Hepatic stellate cell (primary cell): ENCODE data around the gene BSPH1.
"Not testable (repeated sequence)": the region's sequence is repeated elsewhere in the genome, so short reads cannot be mapped to it uniquely, and the experiment has no call there.

Experiments
- DNase-seq: peaks from one replicate; pipeline ENCODE4 v3.0.0; 2011; ENCODE audit warnings: low spot score

BSPH1 gene

GRCh38 chr19:47920107-47920506 is 71.9 kb downstream of the BSPH1 start:
- not testable (repeated sequence) for DNase-seq
